HG03520 (cell line): ENCODE results near the gene ANKRD34A.

Source experiments
- ATAC-seq: cut with Tn5 transposase; IDR thresholded peaks from one replicate; pipeline ENCODE4 v1.9.1; 2021; ENCODE audit warnings: mild to moderate bottlenecking, moderate library complexity; ENCODE audit not compliant: unreplicated experiment

Gene ANKRD34A

DNA sequence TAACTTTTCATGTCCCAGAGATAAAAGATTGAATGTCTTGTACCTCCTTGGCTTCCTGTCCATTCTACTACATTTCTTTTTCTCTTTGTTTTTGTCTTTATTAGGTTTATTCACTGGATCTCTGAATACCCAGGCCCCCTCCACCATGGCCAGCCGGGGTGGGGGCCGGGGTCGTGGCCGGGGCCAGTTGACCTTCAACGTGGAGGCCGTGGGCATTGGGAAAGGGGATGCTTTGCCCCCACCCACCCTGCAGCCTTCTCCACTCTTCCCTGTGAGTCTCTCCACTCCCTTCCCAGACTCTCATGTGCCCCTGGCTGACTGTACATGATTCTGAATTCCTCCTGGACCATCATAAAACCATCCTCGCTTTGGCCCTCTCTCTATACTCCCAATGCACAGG is 10.3 kb upstream of the ANKRD34A start:
- ATAC-seq, result no peak

DNA sequence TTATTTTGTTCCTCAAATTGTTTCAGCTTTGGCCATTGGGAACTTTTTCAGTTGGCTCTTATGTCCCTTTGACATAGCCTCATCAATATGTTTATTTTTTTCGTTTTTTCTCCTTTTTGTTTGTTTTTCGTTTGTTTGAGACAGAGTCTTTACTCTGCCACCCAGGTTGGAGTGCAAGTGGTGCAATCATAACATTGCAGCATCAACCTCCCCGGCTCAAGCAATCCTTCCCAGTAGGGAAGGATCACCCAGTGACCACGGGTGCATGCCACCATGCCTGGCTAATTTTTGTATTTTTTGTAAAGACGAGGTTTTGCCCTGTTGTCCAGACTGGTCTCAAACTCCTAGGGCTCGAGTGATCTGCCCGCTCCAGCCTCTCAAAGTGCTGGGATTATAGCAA is 8.2 kb upstream of the ANKRD34A start:
- no peak for ATAC-seq

DNA sequence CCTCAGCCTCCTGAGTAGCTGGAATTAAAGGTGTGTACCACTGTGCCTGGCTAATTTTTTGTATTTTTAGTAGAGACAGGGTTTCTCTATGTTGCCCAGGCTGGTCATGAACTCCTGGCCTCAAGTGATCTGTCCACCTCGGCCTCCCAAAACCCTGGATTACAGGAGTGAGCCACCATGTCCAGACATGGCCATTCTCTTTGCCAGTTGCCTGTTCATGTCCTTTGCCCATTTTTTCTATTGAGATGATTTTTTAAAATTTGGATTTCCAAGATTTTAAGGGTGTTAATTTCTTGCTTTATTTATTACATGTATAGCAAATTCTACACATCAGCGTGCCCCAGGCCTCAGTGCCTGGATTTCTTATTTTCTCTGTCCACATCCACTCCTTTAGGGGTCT is 2.9 kb upstream of the ANKRD34A start:
- no peak for ATAC-seq

DNA sequence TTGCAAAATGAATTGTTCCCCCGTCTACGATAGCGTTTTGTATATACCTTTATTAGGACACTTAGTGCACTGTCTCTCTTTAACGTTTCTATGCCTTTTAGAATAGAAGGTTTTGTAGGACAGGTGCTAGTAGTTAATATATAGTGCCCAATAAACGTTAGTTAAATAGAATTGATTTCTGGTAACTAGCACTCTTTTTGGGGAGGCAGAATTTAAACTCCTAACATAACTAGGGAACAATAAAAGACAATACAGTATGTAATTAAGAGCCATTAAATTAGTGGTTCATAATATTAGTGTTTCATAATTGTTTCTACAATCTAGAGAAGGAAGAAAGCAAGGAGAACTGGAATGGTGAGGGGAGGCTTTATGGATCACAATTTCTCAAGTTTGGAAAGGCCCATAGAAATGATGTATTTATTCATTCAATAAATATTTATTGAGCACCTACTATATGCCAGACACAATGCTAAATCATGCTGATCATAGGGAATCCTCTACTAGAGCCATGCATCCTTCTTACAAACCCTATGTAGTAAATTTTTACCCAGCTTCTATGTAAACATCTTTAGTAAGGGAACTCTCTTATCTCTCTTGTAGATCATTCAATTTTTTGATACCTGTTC is 857 bp upstream of the ANKRD34A start:
- no peak for ATAC-seq

DNA sequence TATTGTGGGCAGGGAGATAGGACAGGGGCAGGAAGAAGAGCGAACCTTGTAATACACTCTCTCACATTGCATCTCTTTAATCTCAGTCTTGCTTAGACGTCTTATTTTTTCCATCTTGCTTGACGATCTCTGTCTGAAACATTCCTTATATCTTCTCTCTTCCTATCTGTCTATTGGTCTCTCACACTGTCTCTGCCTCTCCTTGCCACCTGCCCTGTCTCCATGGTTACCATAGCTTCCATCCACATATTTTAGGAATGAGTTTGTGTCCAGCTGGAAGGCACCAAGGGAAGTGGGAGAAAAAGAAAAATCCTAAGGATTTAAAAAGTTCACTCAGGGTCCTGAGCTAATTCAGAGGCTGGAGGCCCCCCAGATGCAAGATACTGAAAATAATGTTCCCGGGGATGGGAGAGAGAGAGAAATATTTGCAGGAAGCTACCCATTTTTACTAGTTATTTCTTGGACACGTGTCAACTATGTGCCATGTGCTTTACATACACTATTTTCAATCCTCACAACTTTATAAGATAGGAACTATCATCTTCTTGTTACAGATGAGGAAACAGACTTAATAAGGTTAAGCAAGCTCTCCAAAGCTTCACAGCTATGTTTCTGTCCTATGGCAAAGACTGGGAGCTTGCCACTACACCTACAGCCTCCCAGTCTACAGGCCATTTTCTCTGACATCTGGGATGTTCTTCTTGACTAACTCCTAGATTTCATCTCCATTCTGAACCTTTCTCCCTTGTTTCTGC is 933 bp downstream of the ANKRD34A start:
- no peak for ATAC-seq

DNA sequence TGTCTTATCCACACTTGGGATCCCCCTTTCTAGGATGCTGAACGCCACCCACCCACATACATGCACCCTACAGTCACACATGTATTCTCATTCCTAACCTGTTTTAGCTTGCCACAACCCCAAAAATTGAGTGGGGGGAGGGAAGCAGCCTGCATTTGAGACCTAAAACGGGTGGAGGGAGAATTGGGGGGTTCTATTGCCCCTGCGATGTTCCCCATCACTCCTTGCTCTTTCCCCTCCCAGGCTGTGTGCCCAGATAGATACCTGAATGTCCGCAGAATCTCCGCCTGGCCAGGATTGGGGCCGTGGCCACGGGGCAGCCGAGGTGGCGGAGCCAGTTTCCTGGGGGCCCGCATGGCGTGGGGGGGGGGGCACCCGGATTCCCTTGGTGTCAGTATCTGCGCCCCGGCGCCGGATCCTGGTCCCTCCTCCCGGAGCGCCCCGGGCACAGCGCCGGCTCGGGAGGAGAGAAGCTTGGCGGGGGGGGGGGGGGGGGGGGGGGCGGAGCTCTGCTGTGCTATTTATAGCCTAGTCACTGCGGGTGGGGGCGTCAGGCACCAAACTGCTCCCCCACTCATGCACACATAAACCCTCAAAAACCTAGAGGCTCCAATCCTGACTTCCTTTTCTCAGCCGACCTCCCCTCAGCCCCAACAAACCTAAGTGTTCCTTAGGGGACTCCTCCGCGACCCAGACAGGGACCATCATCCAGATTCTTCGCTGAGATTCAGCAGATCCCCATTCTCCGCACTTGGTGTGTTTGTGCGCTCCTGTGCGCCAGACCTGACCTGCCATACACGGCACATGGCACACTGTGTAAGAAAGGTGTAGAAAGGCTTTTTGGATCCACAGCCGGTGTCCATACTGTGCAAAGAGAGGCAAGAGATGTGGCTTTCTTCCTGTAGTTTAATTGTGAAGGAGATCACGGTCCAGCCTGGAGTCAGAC is 1.9 kb downstream of the ANKRD34A start:
- ATAC-seq, result no peak

DNA sequence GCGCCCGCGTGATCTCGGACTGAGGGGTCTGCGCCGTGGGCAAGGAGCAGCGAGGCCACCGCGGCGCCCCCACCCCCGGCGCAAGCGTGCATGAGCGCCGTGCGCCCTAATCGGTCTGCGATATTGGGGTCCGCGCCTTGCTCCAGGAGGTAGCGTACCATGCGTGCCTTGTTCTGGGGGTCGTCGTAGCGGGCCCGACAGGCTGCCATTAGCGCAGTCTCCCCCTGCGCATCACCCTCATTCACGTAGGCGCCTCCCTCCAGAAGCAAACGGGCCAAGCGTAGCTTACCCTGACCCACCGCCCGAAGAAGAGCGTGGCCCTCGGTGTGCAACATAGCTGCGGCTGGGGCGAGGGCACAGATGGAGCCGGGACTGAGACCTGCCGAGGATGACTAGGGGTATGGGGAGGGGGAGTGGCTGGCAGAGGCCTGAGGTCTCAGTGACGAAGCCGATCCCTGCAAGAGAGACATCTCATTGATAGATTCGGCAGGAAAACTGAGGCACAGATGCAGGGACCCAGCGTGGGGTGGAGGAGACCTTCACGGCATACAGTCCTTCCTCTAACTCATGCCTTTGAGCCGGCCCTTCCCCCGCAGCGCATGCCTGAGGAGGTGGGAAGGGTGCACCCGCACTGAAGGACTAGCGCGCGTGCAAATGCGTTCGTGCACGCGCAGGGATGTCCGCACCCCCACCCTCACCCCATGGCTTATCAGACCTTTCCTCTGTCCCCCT is 2.8 kb downstream of the ANKRD34A start:
- no peak for ATAC-seq

DNA sequence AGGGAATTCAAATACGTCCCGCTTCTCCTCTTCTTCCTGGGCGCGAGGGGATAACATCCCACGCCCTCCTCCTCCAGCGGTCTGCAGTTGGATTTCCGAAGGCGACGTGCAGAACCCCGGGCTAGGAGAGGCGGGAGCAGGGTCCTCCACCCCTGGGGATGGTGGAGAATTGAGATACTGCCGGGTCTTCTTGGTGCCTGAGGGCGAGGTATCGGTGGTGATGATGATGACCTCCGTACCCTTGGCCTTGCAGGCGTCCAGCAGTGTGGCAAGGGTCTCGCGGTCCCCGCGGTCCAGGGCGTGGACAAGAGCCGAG is 3.3 kb downstream of the ANKRD34A start:
- no peak for ATAC-seq

DNA sequence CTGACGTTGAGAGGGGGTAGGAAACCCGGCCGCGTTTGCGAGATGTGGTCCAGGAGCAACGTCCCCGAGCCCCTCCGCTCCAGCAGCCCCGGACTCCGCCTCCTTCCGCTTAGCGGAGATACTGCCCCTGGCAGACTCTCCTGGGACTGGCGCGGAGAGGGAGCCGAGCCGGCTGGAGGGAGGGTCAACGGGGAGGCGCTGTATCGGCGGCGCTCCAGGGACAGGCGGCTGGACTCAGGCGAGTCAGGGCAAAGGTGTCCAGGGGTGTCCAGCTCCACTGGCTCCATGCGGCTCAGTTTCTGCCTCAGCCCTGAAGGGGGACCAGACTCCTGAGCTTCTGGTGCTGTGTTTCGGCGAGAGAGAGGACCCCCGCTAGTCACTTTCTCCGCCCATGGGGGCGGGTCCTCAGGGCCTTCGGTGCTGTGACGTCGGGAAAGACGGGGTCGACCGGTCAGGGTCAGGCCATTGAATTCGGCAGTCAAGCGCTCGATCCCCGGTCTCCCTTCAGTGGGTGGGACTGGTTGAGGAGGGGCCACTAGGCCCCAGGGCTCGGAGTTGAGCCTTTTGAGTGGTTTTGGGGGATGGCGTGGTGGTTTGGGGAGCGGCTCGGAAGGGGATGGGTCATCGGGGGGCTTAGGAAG is 3.8 kb downstream of the ANKRD34A start:
- no peak for ATAC-seq

DNA sequence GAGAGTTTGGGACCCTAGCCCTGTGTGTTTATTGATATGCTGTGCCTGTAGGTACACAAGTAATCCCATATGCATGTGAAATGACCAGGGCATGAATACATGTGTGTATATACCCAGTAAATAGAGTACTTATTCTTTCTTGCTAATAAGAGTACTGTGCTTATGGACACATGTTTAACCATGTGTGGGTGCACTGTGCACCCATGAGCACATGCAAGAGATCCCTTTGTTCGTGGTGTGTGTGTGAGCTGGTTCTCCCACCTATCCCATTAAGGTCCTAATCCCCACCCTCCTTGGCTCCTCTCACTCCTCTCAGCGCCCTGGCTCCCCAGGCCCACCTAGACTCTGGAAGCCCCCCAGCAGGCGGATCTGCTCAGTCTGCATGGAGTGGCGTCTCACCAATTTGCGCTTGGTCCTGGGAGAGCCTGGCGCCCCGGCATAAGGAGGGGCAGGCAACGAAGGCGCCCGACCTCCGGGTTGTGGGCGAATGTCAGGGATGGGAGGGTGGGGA is 4.4 kb downstream of the ANKRD34A start:
- ATAC-seq, result no peak

DNA sequence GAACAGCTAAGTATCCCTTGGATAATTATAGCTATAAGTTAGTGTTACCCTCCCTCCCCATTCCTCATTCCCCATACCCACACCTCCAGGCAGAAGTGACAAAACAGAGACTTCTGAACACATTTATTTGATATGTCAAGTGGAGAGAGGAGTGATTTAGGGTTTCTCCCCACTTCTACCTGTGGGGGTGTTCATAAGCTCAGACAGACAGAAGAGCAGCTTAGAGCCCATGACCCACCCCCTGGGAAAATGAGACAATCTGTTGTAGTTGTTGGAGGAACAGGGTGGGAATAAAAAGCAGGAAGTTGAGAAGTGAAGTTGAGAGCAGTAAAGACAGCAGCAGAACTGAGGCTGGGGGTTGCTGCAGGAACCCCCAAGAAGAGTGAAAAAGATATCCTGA is 5.0 kb downstream of the ANKRD34A start:
- no peak for ATAC-seq

DNA sequence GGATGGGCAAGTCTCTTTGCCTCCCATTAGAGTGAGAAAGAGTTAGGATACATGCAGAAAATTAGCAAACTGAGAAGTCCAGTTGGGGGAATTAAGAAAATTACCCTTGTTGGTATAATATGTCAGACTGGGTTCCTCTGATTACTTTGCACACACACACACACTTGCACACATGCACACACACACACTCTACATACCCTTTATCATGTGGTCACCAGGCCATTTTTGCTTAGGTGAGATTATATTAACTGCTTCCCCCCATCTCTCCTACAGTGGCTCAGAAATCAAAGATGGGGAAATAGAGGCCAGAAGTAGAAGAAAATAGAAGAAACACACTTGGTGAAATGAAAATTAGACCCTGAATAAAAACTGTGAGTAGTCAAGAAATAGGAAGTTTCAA is 5.6 kb downstream of the ANKRD34A start:
- no peak for ATAC-seq

DNA sequence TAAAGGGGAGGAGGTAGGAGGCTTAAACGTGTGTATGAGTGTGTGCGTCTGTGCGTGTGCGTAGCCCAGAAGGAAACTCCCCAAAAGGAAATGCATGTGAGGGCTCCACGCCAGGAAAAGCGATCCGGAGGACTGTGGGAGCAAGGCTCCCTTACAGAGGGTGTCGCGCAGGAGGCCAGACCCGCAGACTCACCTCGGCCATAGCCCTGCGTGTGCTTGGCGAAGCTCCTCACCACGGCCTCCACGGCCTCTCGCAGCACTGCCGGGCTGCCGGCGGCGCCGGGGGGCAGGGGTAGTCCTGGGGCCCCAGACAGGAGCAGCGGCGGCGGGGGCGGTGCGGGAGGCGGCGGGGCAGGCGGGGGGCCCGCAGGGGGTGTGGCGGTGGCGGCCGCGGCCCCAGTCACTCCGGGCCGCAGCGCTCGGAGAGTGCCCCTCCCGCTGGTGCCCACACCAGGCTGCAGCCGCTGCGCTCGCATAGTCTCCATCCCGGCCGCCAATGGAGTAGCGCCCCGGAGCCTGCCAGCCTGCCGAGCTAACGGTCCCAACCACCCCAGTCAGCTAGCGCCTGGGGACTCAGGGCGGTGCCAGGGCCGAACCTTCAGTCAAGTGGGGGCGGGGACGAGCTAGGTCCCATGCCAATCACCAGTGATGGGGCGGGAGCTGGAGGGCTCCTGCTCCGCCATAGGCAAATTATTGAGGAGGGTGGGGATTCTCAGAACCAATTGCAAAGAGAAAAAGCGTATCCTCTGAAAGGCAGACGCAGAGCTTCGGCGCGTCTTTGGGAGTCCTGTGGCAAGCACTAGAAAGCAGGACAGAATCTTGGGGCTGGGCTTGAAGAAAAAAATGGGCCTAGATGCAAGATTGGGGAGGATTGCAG is 6.7 kb downstream of the ANKRD34A start, which contains the start of gene LIX1L:
Gene LIX1L, minus strand, starts transcription at position 575 of the 877 bp plus-strand sequence. Its CDS starts 90 bp downstream, at position 485.
- ATAC-seq, result peak; percentile 78

DNA sequence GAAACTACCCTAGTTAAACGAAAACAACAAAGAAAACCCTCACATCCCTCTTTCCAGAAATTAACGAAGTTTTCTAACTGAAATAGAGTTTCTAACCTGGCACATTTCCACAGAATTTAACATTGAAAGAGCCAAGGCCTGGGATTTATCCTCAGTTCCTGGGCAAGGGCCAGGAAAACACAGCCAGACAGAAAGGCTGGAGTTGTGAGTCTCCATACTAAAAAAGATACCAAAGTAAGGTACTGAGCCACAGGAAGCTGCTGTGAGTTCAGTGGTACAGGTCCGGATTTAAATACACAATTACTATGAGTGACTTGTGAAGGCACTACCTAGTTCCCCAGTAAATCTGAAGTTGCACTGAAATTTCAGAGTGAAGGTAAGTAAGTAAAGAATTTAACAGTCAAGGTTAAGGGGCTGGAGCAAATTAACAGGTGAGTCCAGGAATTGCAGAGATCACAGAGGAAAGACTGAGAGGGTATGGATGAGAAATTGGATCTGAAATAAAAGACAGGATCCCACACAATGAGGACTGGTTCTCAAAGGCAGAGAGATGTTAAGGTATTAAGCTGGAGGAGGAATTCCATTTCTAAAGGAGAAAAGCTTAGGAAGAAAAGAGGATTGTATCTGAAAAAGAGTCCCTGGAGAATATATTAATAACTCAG is 7.5 kb downstream of the ANKRD34A start:
- no peak for ATAC-seq

DNA sequence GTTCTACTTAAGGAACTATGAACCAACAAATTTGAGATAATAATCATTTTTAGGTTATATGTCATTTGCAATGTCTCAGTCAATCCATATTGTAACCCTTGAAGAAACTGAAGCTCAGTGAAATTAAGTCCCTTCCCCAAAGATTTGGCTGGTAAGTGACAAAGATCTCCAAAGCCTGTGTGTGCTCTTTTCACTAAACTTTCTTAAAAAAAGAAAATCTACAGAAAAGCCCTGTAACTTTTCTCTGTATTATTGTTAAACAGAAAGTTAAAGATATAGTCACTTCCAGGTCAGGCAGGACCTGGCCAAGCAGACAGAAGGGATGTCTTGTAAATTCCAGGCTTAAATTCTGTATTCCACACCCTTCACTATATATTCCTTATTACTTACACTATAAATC is 8.0 kb downstream of the ANKRD34A start:
- no peak for ATAC-seq

DNA sequence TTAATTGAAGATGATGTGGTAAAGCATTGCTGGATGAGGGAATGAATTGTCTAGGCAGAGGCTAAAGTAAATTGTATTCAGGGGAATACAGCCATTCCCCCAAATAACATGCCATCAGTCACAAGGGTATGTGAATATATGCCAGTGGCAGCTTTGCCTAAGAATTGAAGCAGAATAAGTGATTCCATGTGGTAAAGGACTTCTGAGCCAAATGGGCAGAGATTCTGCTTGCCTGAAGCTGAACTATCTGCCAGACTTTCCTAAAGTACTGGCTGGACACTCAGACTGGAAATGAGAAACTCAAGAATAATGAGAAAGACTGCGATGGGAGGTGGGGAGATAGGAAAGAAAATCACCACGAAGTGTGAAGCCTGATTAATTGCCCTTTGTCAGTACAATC is 8.9 kb downstream of the ANKRD34A start:
- no peak for ATAC-seq

DNA sequence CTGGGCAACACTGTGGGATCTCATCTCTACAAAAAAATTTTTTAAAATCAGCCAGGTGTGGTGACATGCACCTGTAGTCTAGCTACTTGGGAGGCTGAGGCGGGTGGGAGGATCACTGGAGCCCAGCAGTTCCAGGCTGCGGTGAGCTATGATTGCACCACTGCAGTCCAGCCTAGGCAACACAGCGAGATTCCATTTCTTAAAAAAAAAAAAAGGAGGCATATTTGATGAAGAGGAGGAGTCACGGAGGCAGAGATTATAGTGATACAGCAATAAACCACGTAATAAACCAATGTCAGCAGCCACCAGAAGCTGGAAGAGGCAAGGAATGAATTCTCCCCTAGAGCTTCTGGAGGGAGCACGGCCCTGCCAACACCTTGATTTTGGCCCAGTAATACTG is 10.5 kb downstream of the ANKRD34A start:
- no peak for ATAC-seq

DNA sequence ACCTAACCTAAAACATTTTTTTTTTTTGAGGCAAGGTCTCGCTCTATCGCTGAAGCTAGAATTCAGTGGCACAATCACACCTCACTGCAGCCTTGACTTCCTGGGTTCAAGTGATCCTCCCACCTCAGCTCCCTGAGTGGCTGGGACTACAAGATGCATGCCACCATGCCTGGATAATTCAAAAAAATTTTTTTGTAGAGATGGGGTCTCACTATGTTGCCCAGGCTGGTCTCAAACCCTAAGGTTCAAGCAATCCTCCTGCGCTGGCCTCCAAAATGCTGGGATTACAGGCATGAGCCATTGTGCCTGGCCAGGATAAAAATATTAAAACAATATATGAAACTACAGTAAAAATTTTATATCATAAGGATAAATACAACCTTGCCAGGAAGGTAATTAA is 11.5 kb downstream of the ANKRD34A start:
- ATAC-seq, result no peak

DNA sequence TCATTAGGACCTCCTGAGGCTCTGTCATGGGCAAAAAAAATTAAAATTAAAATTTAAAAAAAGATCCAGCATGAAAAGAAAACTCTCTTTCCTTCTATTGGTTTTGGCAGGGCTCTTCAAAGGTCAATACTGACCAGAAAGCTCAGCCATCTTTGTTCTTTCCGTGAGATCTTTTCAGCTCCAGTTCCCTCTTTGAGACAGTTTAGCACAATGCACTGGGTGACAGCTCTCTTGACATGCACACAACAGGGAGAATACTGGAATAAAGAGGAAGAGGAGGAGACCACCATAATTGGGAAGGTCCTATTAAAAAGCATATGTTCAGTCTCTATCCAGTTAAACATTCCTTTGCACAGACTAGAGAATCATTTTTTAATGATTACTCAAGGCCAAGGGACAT is 12.8 kb downstream of the ANKRD34A start:
- no peak for ATAC-seq
